Measurements from ENCODE around the gene ZFPM1. TPM values are rescaled to one million over a fixed set of nuclear protein-coding genes. Genes with fewer than 3 reads are reported as not detected.

Gene ZFPM1
- total RNA-seq, 1 experiment from 2014 or later = 5.0 TPM

- no peak overlapping the region for H3K4me3 Mint-ChIP-seq (ENCODE audit: unreplicated experiment)
- H3K36me3 Mint-ChIP-seq (ENCODE audit: insufficient read depth, unreplicated experiment) = no peaks in the 10 kb centered on the region
- no peaks in the 10 kb centered on the region for H3K9me3 Mint-ChIP-seq (ENCODE audit: unreplicated experiment)
- no peak for TF ChIP-seq CTCF (IDR thresholded peaks at IDR 0.05; ENCODE audit: unreplicated experiment)
- POLR2A ChIA-PET = no interaction called here
- no peak overlapping the region for H3K27ac Mint-ChIP-seq (ENCODE audit: low read depth, unreplicated experiment)
- no peaks in the 10 kb centered on the region for H3K4me1 Mint-ChIP-seq (ENCODE audit: insufficient read depth, unreplicated experiment)
- no peaks in the 10 kb centered on the region for H3K27me3 Mint-ChIP-seq (ENCODE audit: insufficient read depth, unreplicated experiment)
- no peak for DNase-seq (ENCODE audit: unreplicated experiment)
- BruUV-seq (replicated peaks) = no TSS peak
- CTCF ChIA-PET = interaction anchor here (1.1 kb wide), 1 partner anchor 488 kb away, joined by 3 read pairs; no protein-coding TSS in a partner anchor
- intact Hi-C loops (cut with micrococcal nuclease) = no loop called here
Measured at GRCh38 chr16:88413231-88413630, 39.8 kb upstream of the ZFPM1 start.

GRCh38 chr16:88413631-88414030 is 39.4 kb upstream of the ZFPM1 start:
- no TSS peak for BruUV-seq (replicated peaks)
- H3K4me1 Mint-ChIP-seq (ENCODE audit: insufficient read depth, unreplicated experiment) = no peaks in the 10 kb centered on the region
- H3K36me3 Mint-ChIP-seq (ENCODE audit: insufficient read depth, unreplicated experiment) = no peaks in the 10 kb centered on the region
- no peak overlapping the region for H3K4me3 Mint-ChIP-seq (ENCODE audit: unreplicated experiment)
- intact Hi-C loops (cut with micrococcal nuclease) = no loop called here
- H3K27me3 Mint-ChIP-seq (ENCODE audit: insufficient read depth, unreplicated experiment) = no peaks in the 10 kb centered on the region
- no peaks in the 10 kb centered on the region for H3K9me3 Mint-ChIP-seq (ENCODE audit: unreplicated experiment)
- H3K27ac Mint-ChIP-seq (ENCODE audit: low read depth, unreplicated experiment) = no peak overlapping the region
- DNase-seq (ENCODE audit: unreplicated experiment) = no peak
- no peak for TF ChIP-seq CTCF (IDR thresholded peaks at IDR 0.05; ENCODE audit: unreplicated experiment)
- CTCF ChIA-PET = interaction anchor here (1.1 kb wide), 1 partner anchor 489 kb away, joined by 3 read pairs; no protein-coding TSS in a partner anchor
- POLR2A ChIA-PET = no interaction called here

- intact Hi-C loops (cut with micrococcal nuclease) = no loop called here
- Mint-ChIP-seq H3K27me3 (ENCODE audit: insufficient read depth, unreplicated experiment) (no peaks in the 10 kb centered on the region), H3K9me3 (ENCODE audit: unreplicated experiment) (no peaks in the 10 kb centered on the region), H3K4me3 (ENCODE audit: unreplicated experiment) (no peak overlapping the region), H3K36me3 (ENCODE audit: insufficient read depth, unreplicated experiment) (no peaks in the 10 kb centered on the region), H3K27ac (ENCODE audit: low read depth, unreplicated experiment) (no peak overlapping the region), H3K4me1 (ENCODE audit: insufficient read depth, unreplicated experiment) (no peaks in the 10 kb centered on the region)
- TF ChIP-seq CTCF (IDR thresholded peaks at IDR 0.05; ENCODE audit: unreplicated experiment) = no peak
- ChIA-PET CTCF (no interaction called here), POLR2A (no interaction called here)
- no TSS peak for BruUV-seq (replicated peaks)
- DNase-seq (ENCODE audit: unreplicated experiment) = no peak
Measured at GRCh38 chr16:88414521-88415380, 38.3 kb upstream of the ZFPM1 start.

- Mint-ChIP-seq H3K9me3 (ENCODE audit: unreplicated experiment) (no peaks in the 10 kb centered on the region), H3K36me3 (ENCODE audit: insufficient read depth, unreplicated experiment) (no peaks in the 10 kb centered on the region), H3K4me1 (ENCODE audit: insufficient read depth, unreplicated experiment) (no peaks in the 10 kb centered on the region), H3K27ac (ENCODE audit: low read depth, unreplicated experiment) (no peak overlapping the region), H3K4me3 (ENCODE audit: unreplicated experiment) (no peak overlapping the region), H3K27me3 (ENCODE audit: insufficient read depth, unreplicated experiment) (no peaks in the 10 kb centered on the region)
- no TSS peak for BruUV-seq (replicated peaks)
- intact Hi-C loops (cut with micrococcal nuclease) = no loop called here
- ChIA-PET CTCF (no interaction called here), POLR2A (no interaction called here)
- no peak for DNase-seq (ENCODE audit: unreplicated experiment)
- no peak for TF ChIP-seq CTCF (IDR thresholded peaks at IDR 0.05; ENCODE audit: unreplicated experiment)
Measured at GRCh38 chr16:88415381-88415705, 37.7 kb upstream of the ZFPM1 start.
